GM12872 (cell line): Measurements from ENCODE around the gene RPTOR.

Source experiments
- TF ChIP-seq, protein P1 (sequence below): IDR thresholded peaks from 3 replicates; pipeline ENCODE4 v1.5.1; 2011; ENCODE audit warnings: low read depth, mild to moderate bottlenecking, low read length, moderate library complexity; ENCODE audit not compliant: insufficient read depth

The RPTOR gene

GRCh38 chr17:80964859-80965580 lies 420.4 kb downstream of the RPTOR start:
- TF ChIP-seq, protein P1, sequence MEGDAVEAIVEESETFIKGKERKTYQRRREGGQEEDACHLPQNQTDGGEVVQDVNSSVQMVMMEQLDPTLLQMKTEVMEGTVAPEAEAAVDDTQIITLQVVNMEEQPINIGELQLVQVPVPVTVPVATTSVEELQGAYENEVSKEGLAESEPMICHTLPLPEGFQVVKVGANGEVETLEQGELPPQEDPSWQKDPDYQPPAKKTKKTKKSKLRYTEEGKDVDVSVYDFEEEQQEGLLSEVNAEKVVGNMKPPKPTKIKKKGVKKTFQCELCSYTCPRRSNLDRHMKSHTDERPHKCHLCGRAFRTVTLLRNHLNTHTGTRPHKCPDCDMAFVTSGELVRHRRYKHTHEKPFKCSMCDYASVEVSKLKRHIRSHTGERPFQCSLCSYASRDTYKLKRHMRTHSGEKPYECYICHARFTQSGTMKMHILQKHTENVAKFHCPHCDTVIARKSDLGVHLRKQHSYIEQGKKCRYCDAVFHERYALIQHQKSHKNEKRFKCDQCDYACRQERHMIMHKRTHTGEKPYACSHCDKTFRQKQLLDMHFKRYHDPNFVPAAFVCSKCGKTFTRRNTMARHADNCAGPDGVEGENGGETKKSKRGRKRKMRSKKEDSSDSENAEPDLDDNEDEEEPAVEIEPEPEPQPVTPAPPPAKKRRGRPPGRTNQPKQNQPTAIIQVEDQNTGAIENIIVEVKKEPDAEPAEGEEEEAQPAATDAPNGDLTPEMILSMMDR, result no peak

GRCh38 chr17:80965606-80966005 lies 421.0 kb downstream of the RPTOR start:
- TF ChIP-seq, protein P1, result no peak

DNA sequence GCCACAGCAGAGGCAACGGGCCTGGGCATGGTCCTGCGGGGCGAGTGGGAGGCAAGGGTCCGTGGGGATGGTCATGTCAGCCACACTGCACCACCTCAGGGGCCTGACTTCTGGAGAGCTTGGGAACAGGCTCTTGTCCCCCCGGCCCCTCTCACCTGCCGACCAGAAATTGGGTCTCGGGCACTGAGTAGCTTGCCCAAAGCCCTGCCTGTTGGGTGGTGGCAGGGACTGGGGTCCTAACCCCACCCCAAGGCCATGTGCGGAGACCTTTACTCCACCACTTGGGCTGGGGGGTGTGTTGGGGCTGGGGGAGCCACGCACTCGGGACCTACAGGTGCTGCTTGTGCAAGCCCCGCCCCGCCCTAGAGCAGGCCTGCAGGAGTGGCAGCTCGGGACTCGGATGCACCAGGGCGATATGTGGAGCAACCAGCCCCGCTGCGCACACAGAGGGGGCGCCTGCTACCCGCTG lies 422.8 kb downstream of the RPTOR start:
- TF ChIP-seq, protein P1, result no peak

DNA sequence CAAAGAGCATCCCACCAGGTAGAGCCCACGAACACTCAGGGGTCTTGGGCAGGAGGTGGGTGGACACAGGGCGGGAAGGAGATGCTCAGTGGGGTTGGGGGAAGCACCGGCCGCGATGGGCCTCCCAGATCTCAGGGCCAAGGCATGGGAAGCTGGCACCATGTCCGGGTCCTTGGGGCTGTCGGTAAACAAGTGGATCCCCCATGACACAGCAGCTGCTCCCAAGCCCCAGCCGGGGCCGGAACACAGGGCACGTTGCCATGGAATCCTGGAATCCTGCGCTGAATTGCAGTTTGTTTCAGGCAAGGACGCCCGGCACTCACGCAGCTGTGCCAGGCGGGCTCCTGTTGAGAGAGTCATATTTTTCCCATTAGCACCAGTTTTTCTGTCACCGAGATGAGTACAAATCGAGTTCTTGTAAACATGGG lies 424.0 kb downstream of the RPTOR start:
- TF ChIP-seq, protein P1, result no peak

- TF ChIP-seq, protein P1, result no peak
Measured at GRCh38 chr17:80969030-80969673, 424.5 kb downstream of the RPTOR start.

DNA sequence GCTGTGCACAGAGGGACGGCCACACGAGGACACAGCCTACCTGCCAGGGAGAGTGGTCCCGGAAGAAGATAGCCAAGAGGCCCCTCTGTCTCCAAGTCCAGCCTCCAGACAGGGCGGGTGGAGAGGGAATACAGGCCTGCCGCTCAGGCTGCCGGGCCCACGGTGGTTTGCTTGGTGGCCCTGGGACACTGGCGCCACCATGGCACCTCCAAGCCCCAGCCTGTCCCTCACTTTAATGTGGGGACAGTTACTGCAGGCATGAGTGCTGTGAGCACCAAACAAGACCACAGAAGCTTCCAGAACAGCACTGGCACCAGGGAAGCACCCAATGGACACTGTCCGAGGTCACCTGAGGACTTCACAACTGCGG lies 425.0 kb downstream of the RPTOR start:
- TF ChIP-seq, protein P1, result no peak

DNA sequence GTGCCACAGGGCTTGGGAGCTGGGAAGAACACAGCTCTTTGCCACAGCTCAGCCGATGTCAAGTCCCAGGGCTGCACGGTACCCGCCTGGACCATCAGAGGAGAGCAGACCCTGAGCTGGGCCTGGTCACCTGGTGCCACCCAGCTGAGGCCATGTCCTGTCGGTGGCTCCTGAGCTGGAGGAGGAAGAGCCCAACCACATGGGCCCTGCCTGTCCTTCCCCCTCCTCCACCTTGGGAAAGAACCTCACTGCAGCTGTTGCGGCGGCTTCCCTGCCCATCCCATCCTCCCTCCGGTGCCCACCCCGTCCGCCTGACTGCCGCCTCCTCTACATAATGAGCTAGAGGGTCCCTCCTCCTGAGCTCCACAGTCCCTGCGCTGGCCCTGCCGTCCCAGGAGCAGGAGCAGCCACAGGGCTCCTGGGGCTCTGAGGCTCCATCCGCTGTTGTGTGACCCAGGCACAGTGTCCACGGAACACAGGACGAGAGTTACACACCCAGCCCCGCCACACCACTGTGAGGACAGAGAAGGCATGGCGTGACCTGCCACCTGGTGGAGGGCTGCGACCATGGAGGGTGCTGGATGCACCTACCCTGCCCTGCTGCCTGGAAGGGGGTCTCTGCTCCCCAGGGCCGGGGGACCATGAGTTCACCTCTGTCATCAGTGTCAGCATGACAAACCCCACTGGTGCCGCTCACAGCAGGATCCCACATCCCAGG lies 425.6 kb downstream of the RPTOR start:
- TF ChIP-seq, protein P1, result peak; percentile 85
